HCT116 (cell line): ENCODE measurements around the gene MACF1. TPM values are rescaled to one million over a fixed set of nuclear protein-coding genes. Genes with fewer than 3 reads are reported as not detected.

Experiments used
- ATAC-seq: fragments of 200-7000 bp; cut with Tn5 transposase; 2 replicates; pipeline ENCODE4 v1.9.1; 2020; ENCODE audit warnings: mild to moderate bottlenecking, moderate library complexity
- BruUV-seq: library from RNA; stranded (reverse); fragments of 400-500 nt; replicated peaks from 2 replicates; lab custom pipeline; 2021; lab: Mats Ljungman, UMichigan
- CTCF ChIA-PET: fragments of 300-600 bp; sonication (Branson Sonifier 250); formaldehyde crosslinking; loops from one replicate; lab custom pipeline; 2021; ENCODE audit warnings: antibody characterized with exemption; lab: Charles Lee
- POLR2A ChIA-PET: fragments of 300-600, 350-600 bp; sonication (Branson Sonifier 250); formaldehyde crosslinking; loops from one replicate; lab custom pipeline; 2021; ENCODE audit warnings: antibody characterized with exemption; lab: Charles Lee
- RAD21 ChIA-PET, 2 experiments: fragments of 300-600 bp; sonication (Branson Sonifier 250); formaldehyde crosslinking; loops; one replicate each; lab custom pipeline; 2023; ENCODE audit warnings: low total read pairs in 2 of 2; ENCODE audit not compliant: uncharacterized antibody in 2 of 2, unreplicated experiment in 2 of 2, low non-redundant PET in 1 of 2; lab: Charles Lee
- DNase-seq: peaks from one replicate; pipeline ENCODE4 v3.0.0-alpha.2; 2010; ENCODE audit warnings: low read depth, low spot score
- H2AFZ ChIP-seq: fragments of 200-600 bp; shearing (Covaris generic), sonication (generic); 2 replicates; pipeline ENCODE4 v1.6.1; 2017; ENCODE audit warnings: low read depth, mixed run types, mixed read lengths, antibody characterized with exemption, low read length; ENCODE audit not compliant: poor library complexity, severe bottlenecking
- H3K27ac ChIP-seq: 2 replicates; pipeline ENCODE4 v1.5.1; 2012; ENCODE audit warnings: low read depth, low read length
- H3K27me3 ChIP-seq: fragments of 200-600 bp; sonication (generic); 2 replicates; pipeline ENCODE4 v1.6.1; 2016; ENCODE audit warnings: mixed run types, low read length, mixed read lengths; ENCODE audit not compliant: insufficient read depth
- H3K36me3 ChIP-seq, 2 experiments: fragments of 200-500 bp in 1 of 2; fragments of 200-600 bp in 1 of 2; sonication (Bioruptor generic) in 1 of 2; sonication (generic) in 1 of 2; 2 replicates each; pipeline versions ENCODE4 v1.5.1 to v1.6.1; 2014 to 2016; ENCODE audit warnings: low read length in 2 of 2, inconsistent platforms in 1 of 2, mixed read lengths in 1 of 2, mixed run types in 1 of 2; ENCODE audit not compliant: insufficient read depth in 2 of 2, control insufficient read depth in 1 of 2
- H3K4me1 ChIP-seq, 2 experiments: fragments of 200-600 bp in 1 of 2; sonication (generic) in 1 of 2; 2 replicates each; pipeline versions ENCODE4 v1.5.1 to v1.6.1; 2012 to 2017; ENCODE audit warnings: low read length in 2 of 2, inconsistent platforms in 1 of 2, mild to moderate bottlenecking in 1 of 2, mixed read lengths in 1 of 2, mixed run types in 1 of 2, moderate library complexity in 1 of 2; ENCODE audit not compliant: insufficient read depth in 2 of 2, control insufficient read depth in 1 of 2
- H3K4me2 ChIP-seq: fragments of 200-600 bp; sonication (generic); 2 replicates; pipeline ENCODE4 v1.6.1; 2017; ENCODE audit warnings: mixed run types, low read length, mixed read lengths
- H3K4me3 ChIP-seq, 2 experiments: fragments of 200-600 bp in 1 of 2; sonication (generic) in 1 of 2; replicated peaks in 1 of 2; 2 replicates each; pipeline ENCODE4 v1.5.1; 2011 to 2016; ENCODE audit warnings: low read length in 2 of 2, control low read depth in 1 of 2, low read depth in 1 of 2, mild to moderate bottlenecking in 1 of 2, mixed read lengths in 1 of 2, mixed run types in 1 of 2
- H3K79me2 ChIP-seq: fragments of 200-600 bp; sonication (generic); 2 replicates; pipeline ENCODE4 v1.6.1; 2017; ENCODE audit warnings: mild to moderate bottlenecking, mixed run types, low read length, moderate library complexity, mixed read lengths; ENCODE audit not compliant: insufficient read depth
- H3K9ac ChIP-seq: fragments of 200-600 bp; sonication (generic); 2 replicates; pipeline ENCODE4 v1.6.1; 2016; ENCODE audit warnings: low read length, mixed read lengths
- H3K9me2 ChIP-seq: fragments of 200-600 bp; sonication (generic), shearing (Covaris generic); 2 replicates; pipeline ENCODE4 v1.6.1; 2017; ENCODE audit warnings: mixed run types, mild to moderate bottlenecking, moderate library complexity; ENCODE audit not compliant: insufficient read depth
- H3K9me3 ChIP-seq, 2 experiments: fragments of 200-500 bp in 1 of 2; fragments of 200-600 bp in 1 of 2; sonication (Bioruptor generic) in 1 of 2; sonication (generic) in 1 of 2; 2 replicates each; pipeline ENCODE4 v1.6.1; 2014 to 2017; ENCODE audit warnings: low read length in 2 of 2, mixed read lengths in 2 of 2, inconsistent platforms in 1 of 2, low read depth in 1 of 2, mild to moderate bottlenecking in 1 of 2, mixed run types in 1 of 2, moderate library complexity in 1 of 2; ENCODE audit not compliant: control insufficient read depth in 1 of 2, insufficient read depth in 1 of 2
- H4K20me1 ChIP-seq: fragments of 200-600 bp; sonication (generic), shearing (Covaris generic); 2 replicates; pipeline ENCODE4 v1.6.1; 2017; ENCODE audit warnings: mixed run types, mild to moderate bottlenecking, moderate library complexity; ENCODE audit not compliant: insufficient read depth
- CBX3 ChIP-seq: IDR thresholded peaks from 2 replicates; pipeline ENCODE4 v1.6.1; 2012; ENCODE audit warnings: low read depth
- CEBPB ChIP-seq: IDR thresholded peaks from 2 replicates; pipeline ENCODE4 v1.6.1; 2012; ENCODE audit warnings: low read depth
- EZH2 ChIP-seq: fragments of 200-600 bp; sonication (generic); IDR thresholded peaks from 2 replicates; pipeline ENCODE4 v1.6.1; 2017; ENCODE audit warnings: antibody characterized with exemption, mixed run types
- JUND ChIP-seq: IDR thresholded peaks from 2 replicates; pipeline ENCODE4 v1.6.1; 2012
- POLR2AphosphoS5 ChIP-seq: IDR thresholded peaks from 2 replicates; pipeline ENCODE4 v1.6.1; 2011; ENCODE audit warnings: mild to moderate bottlenecking, low read depth, low read length, moderate library complexity
- SIN3A ChIP-seq: IDR thresholded peaks from 2 replicates; pipeline ENCODE4 v1.6.1; 2012; ENCODE audit warnings: low read depth
- SRF ChIP-seq: IDR thresholded peaks from 2 replicates; pipeline ENCODE4 v1.6.1; 2012; ENCODE audit warnings: low read depth
- TCF7L2 ChIP-seq: IDR thresholded peaks from 2 replicates; pipeline ENCODE4 v1.7.0; 2011; ENCODE audit warnings: borderline replicate concordance, inconsistent platforms; ENCODE audit not compliant: insufficient read depth, insufficient read length; ENCODE audit errors: extremely low read depth
- YY1 ChIP-seq: IDR thresholded peaks from 2 replicates; pipeline ENCODE4 v1.6.1; 2011; ENCODE audit warnings: low read length, low read depth, moderate library complexity, mild to moderate bottlenecking; ENCODE audit not compliant: insufficient replicate concordance; ENCODE audit errors: extremely low read depth
- ZFX ChIP-seq: fragments of 450-650 bp; IDR thresholded peaks from 2 replicates; pipeline ENCODE4 v1.6.1; 2017
- intact Hi-C: fragments of 100-400 bp; cut with micrococcal nuclease; formaldehyde crosslinking; loops from 2 replicates; pipeline ENCODE4 v1.10.0; 2022
- total RNA-seq: library from RNA; stranded (reverse); gene quantifications from one replicate; pipeline ENCODE4 v1.2.1, GENCODE V29; 2021; ENCODE audit not compliant: unreplicated experiment
- TF ChIP-seq, protein P1 (sequence below): IDR thresholded peaks from 2 replicates; pipeline ENCODE4 v1.6.1; 2012; ENCODE audit warnings: low read depth
- TF ChIP-seq, protein P2 (sequence below), 3 experiments: fragments of 200-600 bp in 1 of 3; sonication (generic) in 1 of 3; IDR thresholded peaks in 2 of 3; conservative IDR thresholded peaks in 1 of 3; 2 replicates each; pipeline ENCODE4 v1.5.1; 2012 to 2017; ENCODE audit warnings: low read depth in 2 of 3, low read length in 2 of 3, antibody characterized with exemption in 1 of 3, borderline replicate concordance in 1 of 3, control low read depth in 1 of 3, mild to moderate bottlenecking in 1 of 3, mixed read lengths in 1 of 3, mixed run types in 1 of 3, moderate library complexity in 1 of 3; ENCODE audit not compliant: insufficient read depth in 1 of 3
- TF ChIP-seq, protein P3 (sequence below): IDR thresholded peaks from 2 replicates; pipeline ENCODE4 v1.6.1; 2012

The MACF1 gene
- total RNA-seq, 1 experiment from 2014 or later = 146 TPM

DNA sequence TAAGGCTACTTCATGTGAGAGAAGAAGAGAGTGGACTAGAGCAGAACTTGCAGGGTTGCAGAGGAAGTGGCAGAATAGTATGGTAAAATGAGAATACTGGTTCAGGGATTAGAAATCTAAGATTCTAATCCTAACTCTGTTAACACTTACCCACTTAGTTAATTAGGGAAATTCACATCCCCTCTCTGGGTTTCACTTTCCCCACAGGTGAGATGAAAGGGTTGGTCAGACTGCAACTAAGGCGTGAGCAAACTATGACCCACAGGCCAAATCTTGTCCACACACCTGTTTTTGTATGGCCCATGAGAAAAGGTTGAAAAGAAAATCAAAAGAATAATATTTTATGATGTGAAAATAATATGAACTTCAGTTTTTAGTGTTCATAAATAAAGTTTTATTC lies 117.5 kb downstream of the MACF1 start:
- no peaks in the 10 kb centered on the region for H3K79me2 ChIP-seq
- no peaks in the 10 kb centered on the region for H3K4me1 ChIP-seq
- H3K4me3 ChIP-seq = no peak overlapping the region
- BruUV-seq = no TSS peak
- H3K9ac ChIP-seq = no peak overlapping the region
- TF ChIP-seq SIN3A = no peak
- TF ChIP-seq, protein P1, sequence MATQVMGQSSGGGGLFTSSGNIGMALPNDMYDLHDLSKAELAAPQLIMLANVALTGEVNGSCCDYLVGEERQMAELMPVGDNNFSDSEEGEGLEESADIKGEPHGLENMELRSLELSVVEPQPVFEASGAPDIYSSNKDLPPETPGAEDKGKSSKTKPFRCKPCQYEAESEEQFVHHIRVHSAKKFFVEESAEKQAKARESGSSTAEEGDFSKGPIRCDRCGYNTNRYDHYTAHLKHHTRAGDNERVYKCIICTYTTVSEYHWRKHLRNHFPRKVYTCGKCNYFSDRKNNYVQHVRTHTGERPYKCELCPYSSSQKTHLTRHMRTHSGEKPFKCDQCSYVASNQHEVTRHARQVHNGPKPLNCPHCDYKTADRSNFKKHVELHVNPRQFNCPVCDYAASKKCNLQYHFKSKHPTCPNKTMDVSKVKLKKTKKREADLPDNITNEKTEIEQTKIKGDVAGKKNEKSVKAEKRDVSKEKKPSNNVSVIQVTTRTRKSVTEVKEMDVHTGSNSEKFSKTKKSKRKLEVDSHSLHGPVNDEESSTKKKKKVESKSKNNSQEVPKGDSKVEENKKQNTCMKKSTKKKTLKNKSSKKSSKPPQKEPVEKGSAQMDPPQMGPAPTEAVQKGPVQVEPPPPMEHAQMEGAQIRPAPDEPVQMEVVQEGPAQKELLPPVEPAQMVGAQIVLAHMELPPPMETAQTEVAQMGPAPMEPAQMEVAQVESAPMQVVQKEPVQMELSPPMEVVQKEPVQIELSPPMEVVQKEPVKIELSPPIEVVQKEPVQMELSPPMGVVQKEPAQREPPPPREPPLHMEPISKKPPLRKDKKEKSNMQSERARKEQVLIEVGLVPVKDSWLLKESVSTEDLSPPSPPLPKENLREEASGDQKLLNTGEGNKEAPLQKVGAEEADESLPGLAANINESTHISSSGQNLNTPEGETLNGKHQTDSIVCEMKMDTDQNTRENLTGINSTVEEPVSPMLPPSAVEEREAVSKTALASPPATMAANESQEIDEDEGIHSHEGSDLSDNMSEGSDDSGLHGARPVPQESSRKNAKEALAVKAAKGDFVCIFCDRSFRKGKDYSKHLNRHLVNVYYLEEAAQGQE = no peak
- no peak for TF ChIP-seq CBX3
- TF ChIP-seq, protein P2, sequence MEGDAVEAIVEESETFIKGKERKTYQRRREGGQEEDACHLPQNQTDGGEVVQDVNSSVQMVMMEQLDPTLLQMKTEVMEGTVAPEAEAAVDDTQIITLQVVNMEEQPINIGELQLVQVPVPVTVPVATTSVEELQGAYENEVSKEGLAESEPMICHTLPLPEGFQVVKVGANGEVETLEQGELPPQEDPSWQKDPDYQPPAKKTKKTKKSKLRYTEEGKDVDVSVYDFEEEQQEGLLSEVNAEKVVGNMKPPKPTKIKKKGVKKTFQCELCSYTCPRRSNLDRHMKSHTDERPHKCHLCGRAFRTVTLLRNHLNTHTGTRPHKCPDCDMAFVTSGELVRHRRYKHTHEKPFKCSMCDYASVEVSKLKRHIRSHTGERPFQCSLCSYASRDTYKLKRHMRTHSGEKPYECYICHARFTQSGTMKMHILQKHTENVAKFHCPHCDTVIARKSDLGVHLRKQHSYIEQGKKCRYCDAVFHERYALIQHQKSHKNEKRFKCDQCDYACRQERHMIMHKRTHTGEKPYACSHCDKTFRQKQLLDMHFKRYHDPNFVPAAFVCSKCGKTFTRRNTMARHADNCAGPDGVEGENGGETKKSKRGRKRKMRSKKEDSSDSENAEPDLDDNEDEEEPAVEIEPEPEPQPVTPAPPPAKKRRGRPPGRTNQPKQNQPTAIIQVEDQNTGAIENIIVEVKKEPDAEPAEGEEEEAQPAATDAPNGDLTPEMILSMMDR (IDR thresholded peaks at IDR 0.05 in 2 of 3, conservative IDR thresholded peaks at IDR 0.05 in 1 of 3; ENCODE audit: borderline replicate concordance in 1 of 3, insufficient read depth in 1 of 3, low read depth in 2 of 3, low read length in 2 of 3) = no peak
- TF ChIP-seq TCF7L2 = no peak
- TF ChIP-seq YY1 = no peak
- no peak for TF ChIP-seq SRF
- TF ChIP-seq JUND = no peak
- TF ChIP-seq, protein P3, sequence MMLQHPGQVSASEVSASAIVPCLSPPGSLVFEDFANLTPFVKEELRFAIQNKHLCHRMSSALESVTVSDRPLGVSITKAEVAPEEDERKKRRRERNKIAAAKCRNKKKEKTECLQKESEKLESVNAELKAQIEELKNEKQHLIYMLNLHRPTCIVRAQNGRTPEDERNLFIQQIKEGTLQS = no peak
- no peak for TF ChIP-seq ZFX
- no peak for TF ChIP-seq POLR2AphosphoS5
- no peak for TF ChIP-seq CEBPB
- TF ChIP-seq EZH2 = no peak
- TF ChIP-seq, all 23 proteins: peak for 0
- ChIA-PET CTCF (no interaction called here), POLR2A (no interaction called here), RAD21 (no interaction called here)
- H4K20me1 ChIP-seq = no peaks in the 10 kb centered on the region
- peaks cover 9 to 20% of the 10 kb centered on the region in 2 experiments; a peak in 3 of 4 replicates for H3K36me3 ChIP-seq
- intact Hi-C loops = no loop called here
- H3K27ac ChIP-seq = no peak overlapping the region
- H2AFZ ChIP-seq = no peak overlapping the region
- H3K9me2 ChIP-seq = no peaks in the 10 kb centered on the region
- ATAC-seq (no peak), DNase-seq (no peak)
- H3K9me3 ChIP-seq = no peaks in the 10 kb centered on the region
- H3K4me2 ChIP-seq = no peak overlapping the region
- H3K27me3 ChIP-seq = no peaks in the 10 kb centered on the region
